ENCODE data around the gene CDK6. TPM values are rescaled to one million over a fixed set of nuclear protein-coding genes. Genes with fewer than 3 reads are reported as not detected.

The CDK6 gene
- total and polyA plus RNA-seq, 2 experiments from 2014 or later, result 7.4 to 23.7 TPM

GRCh38 chr7:92831716-92832533, 4.4 kb downstream of the CDK6 start:
- Histone ChIP-seq H3K4me2 (peak overlapping the region; percentile 92), H3K4me1 (ENCODE audit: insufficient read depth) (peaks cover 42% of the 10 kb centered on the region), H3K4me3 (peak overlapping the region; percentile 70), H3K27ac (ENCODE audit: low read depth) (peak overlapping the region; percentile 8; the same call in 1 of the 2 replicates), H2AFZ (no peak overlapping the region), H3K79me2 (replicated peaks; ENCODE audit: insufficient read depth) (peaks cover 37% of the 10 kb centered on the region), H3F3A (replicated peaks; ENCODE audit: low read depth) (no peaks in the 10 kb centered on the region), H3K36me3 (ENCODE audit: insufficient read depth) (no peaks in the 10 kb centered on the region), H3K27me3 (ENCODE audit: insufficient read depth) (peaks cover 6% of the 10 kb centered on the region), H4K20me1 (replicated peaks; ENCODE audit: insufficient read depth) (no peaks in the 10 kb centered on the region), H3K9me2 (ENCODE audit: insufficient read depth) (no peaks in the 10 kb centered on the region)
- peaks cover 8% of the 10 kb centered on the region; the same call in 2 of the 3 replicates for H3K36me3 Mint-ChIP-seq (ENCODE audit: low read depth)
- H3K4me3 Mint-ChIP-seq, result peak overlapping the region; percentile 96
- peaks cover 43% of the 10 kb centered on the region for H3K4me1 Mint-ChIP-seq
- no peak overlapping the region for H3K27ac Mint-ChIP-seq
- H3K27me3 Mint-ChIP-seq (ENCODE audit: insufficient read depth, low read depth, poor library complexity), result peaks cover 34% of the 10 kb centered on the region
- ATAC-seq, result peak; percentile 0; the same call in 1 of the 3 replicates
- no peaks in the 10 kb centered on the region; the same call in 2 of the 3 replicates for H3K9me3 Mint-ChIP-seq
- TF ChIP-seq JUNB (IDR thresholded peaks at IDR 0.05; ENCODE audit: unreplicated experiment) (no peak), ZNF331 (CRISPR knock-in tag; IDR thresholded peaks at IDR 0.05; ENCODE audit: low read depth) (no peak), ETS1 (IDR thresholded peaks at IDR 0.05) (no peak)
- peak; percentile 65 for DNase-seq (ENCODE audit: low spot score)

- Histone ChIP-seq H3K27me3 (ENCODE audit: insufficient read depth) (peaks cover 2% of the 10 kb centered on the region; the same call in 1 of the 2 replicates), H3K36me3 (ENCODE audit: insufficient read depth) (no peaks in the 10 kb centered on the region), H3K4me2 (peak overlapping the region; percentile 92), H3K79me2 (replicated peaks; ENCODE audit: insufficient read depth) (peaks cover 50% of the 10 kb centered on the region), H2AFZ (no peak overlapping the region), H3K27ac (ENCODE audit: low read depth) (no peak overlapping the region), H3K9me2 (ENCODE audit: insufficient read depth) (no peaks in the 10 kb centered on the region), H3F3A (replicated peaks; ENCODE audit: low read depth) (no peaks in the 10 kb centered on the region), H3K4me1 (ENCODE audit: insufficient read depth) (peaks cover 46% of the 10 kb centered on the region), H3K4me3 (no peak overlapping the region), H4K20me1 (replicated peaks; ENCODE audit: insufficient read depth) (no peaks in the 10 kb centered on the region)
- Mint-ChIP-seq H3K4me3 (peak overlapping the region; percentile 96; the same call in 1 of the 3 replicates), H3K27me3 (ENCODE audit: insufficient read depth, low read depth, poor library complexity) (peaks cover 26% of the 10 kb centered on the region), H3K4me1 (peaks cover 45% of the 10 kb centered on the region), H3K36me3 (ENCODE audit: low read depth) (peaks cover 8% of the 10 kb centered on the region; the same call in 2 of the 3 replicates), H3K27ac (no peak overlapping the region), H3K9me3 (no peaks in the 10 kb centered on the region; the same call in 2 of the 3 replicates)
- DNase-seq (ENCODE audit: low spot score) (no peak), ATAC-seq (no peak)
- TF ChIP-seq JUNB (IDR thresholded peaks at IDR 0.05; ENCODE audit: unreplicated experiment) (no peak), STAT1 (IDR thresholded peaks at IDR 0.05; ENCODE audit: unreplicated experiment) (no peak), EZH2phosphoT487 (IDR thresholded peaks at IDR 0.05; ENCODE audit: unreplicated experiment) (no peak), ZNF114 (CRISPR knock-in tag; IDR thresholded peaks at IDR 0.05) (no peak), REST (IDR thresholded peaks at IDR 0.05; ENCODE audit: unreplicated experiment) (no peak), ZNF462 (CRISPR knock-in tag; IDR thresholded peaks at IDR 0.05) (no peak), POLR2AphosphoS5 (IDR thresholded peaks at IDR 0.05; ENCODE audit: low read depth) (no peak)
These were observed 5.8 kb downstream of the CDK6 start for GRCh38 chr7:92830532-92831110.
